Fibroblast of lung (primary cell): ENCODE results near the gene NECAP2. TPM values are rescaled to one million over a fixed set of nuclear protein-coding genes. Genes with fewer than 3 reads are reported as not detected.

Source experiments
- DNase-seq, 2 donors: peaks; one replicate each; pipeline versions ENCODE4 v3.0.0 to v3.0.0-alpha.2; 2010; ENCODE audit warnings: low read depth in 2 of 2
- H2AFZ ChIP-seq: 2 replicates; pipeline ENCODE4 v1.5.1; 2012; ENCODE audit warnings: low read length, control low read depth, inconsistent platforms
- H3K27ac ChIP-seq: 2 replicates; pipeline ENCODE4 v1.5.1; 2011; ENCODE audit warnings: low read length, control low read depth; ENCODE audit not compliant: insufficient read depth
- H3K27me3 ChIP-seq: 2 replicates; pipeline ENCODE4 v1.5.1; 2011; ENCODE audit warnings: mild to moderate bottlenecking, low read length; ENCODE audit not compliant: control insufficient read depth, insufficient read depth
- H3K36me3 ChIP-seq: 2 replicates; pipeline ENCODE4 v1.5.1; 2011; ENCODE audit warnings: low read length; ENCODE audit not compliant: control insufficient read depth, insufficient read depth
- H3K4me1 ChIP-seq: 2 replicates; pipeline ENCODE4 v1.5.1; 2011; ENCODE audit warnings: low read length; ENCODE audit not compliant: control insufficient read depth, insufficient read depth; ENCODE audit errors: extremely low read depth
- H3K4me2 ChIP-seq: 2 replicates; pipeline ENCODE4 v1.5.1; 2011; ENCODE audit warnings: low read length, control low read depth; ENCODE audit not compliant: insufficient read depth; ENCODE audit errors: extremely low read depth
- H3K4me3 ChIP-seq, 4 experiments: fragments of 200-600 bp in 1 of 4; sonication (generic) in 1 of 4; replicated peaks in 1 of 4; 2 replicates each; pipeline ENCODE4 v1.5.1; 2011 to 2016; ENCODE audit warnings: low read length in 4 of 4, low read depth in 3 of 4, mild to moderate bottlenecking in 3 of 4, control low read depth in 2 of 4, inconsistent platforms in 1 of 4, mixed read lengths in 1 of 4; ENCODE audit not compliant: insufficient read depth in 1 of 4; ENCODE audit errors: control extremely low read depth in 1 of 4
- H3K79me2 ChIP-seq: 2 replicates; pipeline ENCODE4 v1.5.1; 2012; ENCODE audit warnings: mild to moderate bottlenecking, low read length, inconsistent platforms; ENCODE audit not compliant: control insufficient read depth, insufficient read depth
- H3K9ac ChIP-seq: 2 replicates; pipeline ENCODE4 v1.5.1; 2011; ENCODE audit warnings: mild to moderate bottlenecking, low read length, control low read depth; ENCODE audit not compliant: insufficient read depth
- H3K9me3 ChIP-seq: 2 replicates; pipeline ENCODE4 v1.5.1; 2012; ENCODE audit warnings: low read depth, low read length; ENCODE audit not compliant: control insufficient read depth, insufficient read depth
- H4K20me1 ChIP-seq: 2 replicates; pipeline ENCODE4 v1.5.1; 2011; ENCODE audit warnings: low read length; ENCODE audit not compliant: control insufficient read depth, insufficient read depth; ENCODE audit errors: extremely low read depth
- EZH2 ChIP-seq: IDR thresholded peaks from 2 replicates; pipeline ENCODE4 v1.5.1; 2012; ENCODE audit warnings: low read length, control low read depth, mild to moderate bottlenecking; ENCODE audit errors: missing control alignments
- polyA minus RNA-seq: library from RNA; depleted of rRNA, polyadenylated mRNA; stranded (reverse); fragments of >200 nt; gene quantifications from 2 replicates; pipeline ENCODE4 v1.2.3, GENCODE V29; 2011; ENCODE audit warnings: low replicate concordance
- polyA plus RNA-seq, 2 donors: library from polyadenylated mRNA; depleted of rRNA in 1 of 2; stranded (reverse) in 1 of 2; unstranded in 1 of 2; fragments of >200 nt; gene quantifications; 2 replicates each; pipeline ENCODE4 v1.2.1, GENCODE V29; 2011 to 2012; ENCODE audit warnings: missing spikeins in 1 of 2
- total RNA-seq: library from RNA; depleted of rRNA; stranded (reverse); fragments of >200 nt; gene quantifications from 2 replicates; pipeline ENCODE4 v1.2.1, GENCODE V29; 2014
- TF ChIP-seq, protein P1 (sequence below), 2 donors: IDR thresholded peaks in 1 of 2; conservative IDR thresholded peaks in 1 of 2; 1 replicate in 1 of 2; 2 replicates in 1 of 2; pipeline ENCODE4 v1.5.1; 2011 to 2012; ENCODE audit warnings: low read length in 2 of 2, control low read depth in 1 of 2, inconsistent platforms in 1 of 2, low read depth in 1 of 2, mild to moderate bottlenecking in 1 of 2

The NECAP2 gene
- total RNA-seq = 74.0 and 83.9 TPM in 2 replicates
- polyA plus RNA-seq = 91.6 and 97.0 TPM in 2 replicates
- 74.4 and 76.1 TPM in 2 replicates for polyA plus RNA-seq (2012)
- 49.0 and 60.7 TPM in 2 replicates for polyA minus RNA-seq

- Histone ChIP-seq H2AFZ (peak within 1 kb of the TSS; percentile 96), H3K36me3 (peaks cover 5% of the 10 kb centered on the region), H3K27me3 (no peaks in the 10 kb centered on the region), H3K4me3 (peak within 1 kb of the TSS; percentile 80 to 95 (median 88)), H3K27ac (peak within 1 kb of the TSS; percentile 81), H3K4me1 (peaks cover 8% of the 10 kb centered on the region), H3K9me3 (no peaks in the 10 kb centered on the region), H3K79me2 (peaks cover 36% of the 10 kb centered on the region), H3K4me2 (peak within 1 kb of the TSS; percentile 99), H4K20me1 (no peaks in the 10 kb centered on the region), H3K9ac (peak within 1 kb of the TSS; percentile 85)
- DNase-seq = peak; percentile 89 to 92
- TF ChIP-seq EZH2 = no peak
- TF ChIP-seq, protein P1, sequence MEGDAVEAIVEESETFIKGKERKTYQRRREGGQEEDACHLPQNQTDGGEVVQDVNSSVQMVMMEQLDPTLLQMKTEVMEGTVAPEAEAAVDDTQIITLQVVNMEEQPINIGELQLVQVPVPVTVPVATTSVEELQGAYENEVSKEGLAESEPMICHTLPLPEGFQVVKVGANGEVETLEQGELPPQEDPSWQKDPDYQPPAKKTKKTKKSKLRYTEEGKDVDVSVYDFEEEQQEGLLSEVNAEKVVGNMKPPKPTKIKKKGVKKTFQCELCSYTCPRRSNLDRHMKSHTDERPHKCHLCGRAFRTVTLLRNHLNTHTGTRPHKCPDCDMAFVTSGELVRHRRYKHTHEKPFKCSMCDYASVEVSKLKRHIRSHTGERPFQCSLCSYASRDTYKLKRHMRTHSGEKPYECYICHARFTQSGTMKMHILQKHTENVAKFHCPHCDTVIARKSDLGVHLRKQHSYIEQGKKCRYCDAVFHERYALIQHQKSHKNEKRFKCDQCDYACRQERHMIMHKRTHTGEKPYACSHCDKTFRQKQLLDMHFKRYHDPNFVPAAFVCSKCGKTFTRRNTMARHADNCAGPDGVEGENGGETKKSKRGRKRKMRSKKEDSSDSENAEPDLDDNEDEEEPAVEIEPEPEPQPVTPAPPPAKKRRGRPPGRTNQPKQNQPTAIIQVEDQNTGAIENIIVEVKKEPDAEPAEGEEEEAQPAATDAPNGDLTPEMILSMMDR (conservative IDR thresholded peaks at IDR 0.05 in 1 of 2, IDR thresholded peaks at IDR 0.05 in 1 of 2; ENCODE audit: low read depth in 1 of 2, low read length in 2 of 2) = peak; percentile 17 to 83
These were observed at the start of gene NECAP2 for GRCh38 chr1:16440470-16441281. TSS of gene NECAP2 (plus strand) at chr1:16440724. CDS start at chr1:16440762, 38 bp downstream.

DNA sequence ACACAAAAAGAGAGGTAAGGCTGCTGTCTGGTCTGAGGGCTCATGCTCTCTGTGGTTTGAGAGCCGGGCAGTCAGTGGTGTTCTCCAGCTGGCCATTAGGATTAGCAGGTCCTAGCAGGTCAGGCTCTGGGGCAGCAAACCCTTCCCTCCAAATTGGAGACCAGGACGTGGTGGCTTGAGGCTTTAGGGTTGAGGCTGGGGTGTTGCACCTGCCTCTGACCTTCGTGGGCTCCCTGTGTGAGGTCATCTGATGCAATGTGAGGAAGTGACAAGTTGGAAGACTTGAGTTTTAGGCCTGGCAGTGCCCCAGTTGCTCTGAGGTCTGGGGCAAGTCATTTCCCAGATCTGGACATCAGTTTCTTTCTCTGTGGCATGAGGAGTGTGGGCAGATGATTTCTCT, 49.1 kb upstream of the NECAP2 start:
- Histone ChIP-seq H3K27ac (no peak overlapping the region), H3K79me2 (peaks cover 73% of the 10 kb centered on the region), H3K4me2 (no peak overlapping the region), H3K9ac (no peak overlapping the region), H3K27me3 (no peaks in the 10 kb centered on the region), H3K36me3 (peaks cover 7% of the 10 kb centered on the region), H2AFZ (no peak overlapping the region), H4K20me1 (peaks cover 2% of the 10 kb centered on the region), H3K9me3 (no peaks in the 10 kb centered on the region), H3K4me3 (no peak overlapping the region), H3K4me1 (peaks cover 10% of the 10 kb centered on the region)
- DNase-seq = no peak
- no peak for TF ChIP-seq EZH2
- TF ChIP-seq, protein P1 (conservative IDR thresholded peaks at IDR 0.05 in 1 of 2, IDR thresholded peaks at IDR 0.05 in 1 of 2; ENCODE audit: low read depth in 1 of 2, low read length in 2 of 2) = no peak

DNA sequence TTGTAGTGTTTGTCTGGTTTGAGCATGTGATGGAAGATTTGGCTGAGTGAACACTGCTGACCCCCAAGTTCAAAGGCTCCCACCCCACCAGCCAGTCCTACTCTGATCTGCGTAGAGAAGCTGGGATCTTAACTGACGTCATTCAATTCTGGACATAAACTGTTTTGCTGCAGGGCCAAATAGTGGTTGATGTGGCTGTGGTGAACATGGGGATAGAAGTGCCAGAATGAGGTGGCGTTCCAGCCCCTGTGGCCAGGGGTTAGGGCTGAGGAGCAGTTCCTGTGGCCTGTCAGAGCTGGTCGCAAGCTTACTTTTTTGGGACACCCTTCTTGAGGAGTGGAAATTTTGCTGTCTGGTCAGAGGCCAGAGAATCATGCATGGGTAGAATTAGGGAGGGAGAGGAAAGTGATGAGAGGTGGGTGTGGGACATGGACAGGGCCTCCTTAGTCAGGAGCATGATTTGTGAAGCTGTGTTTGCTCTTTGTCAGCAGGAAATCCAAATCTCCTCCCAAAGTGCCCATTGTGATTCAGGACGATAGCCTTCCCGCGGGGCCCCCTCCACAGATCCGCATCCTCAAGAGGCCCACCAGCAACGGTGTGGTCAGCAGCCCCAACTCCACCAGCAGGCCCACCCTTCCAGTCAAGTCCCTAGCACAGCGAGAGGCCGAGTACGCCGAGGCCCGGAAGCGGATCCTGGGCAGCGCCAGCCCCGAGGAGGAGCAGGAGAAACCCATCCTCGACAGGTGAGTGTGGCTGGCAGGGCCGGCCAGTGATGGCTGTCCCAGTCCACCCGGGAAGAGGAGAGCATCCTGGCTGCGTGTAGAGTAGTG, 47.6 kb upstream of the NECAP2 start:
- Histone ChIP-seq H3K79me2 (peaks cover 58% of the 10 kb centered on the region), H3K36me3 (peaks cover 8% of the 10 kb centered on the region), H3K4me1 (peaks cover 8% of the 10 kb centered on the region), H2AFZ (no peak overlapping the region), H4K20me1 (no peaks in the 10 kb centered on the region), H3K27me3 (no peaks in the 10 kb centered on the region), H3K9me3 (no peaks in the 10 kb centered on the region), H3K27ac (peak overlapping the region; percentile 34), H3K4me2 (no peak overlapping the region), H3K9ac (no peak overlapping the region), H3K4me3 (no peak overlapping the region)
- peak in 1 of 2 donors; percentile 54 for DNase-seq
- no peak for TF ChIP-seq EZH2
- TF ChIP-seq, protein P1 (conservative IDR thresholded peaks at IDR 0.05 in 1 of 2, IDR thresholded peaks at IDR 0.05 in 1 of 2; ENCODE audit: low read depth in 1 of 2, low read length in 2 of 2) = no peak
